ENCODE results near the gene TUBA4B.

Gene TUBA4B

DNA sequence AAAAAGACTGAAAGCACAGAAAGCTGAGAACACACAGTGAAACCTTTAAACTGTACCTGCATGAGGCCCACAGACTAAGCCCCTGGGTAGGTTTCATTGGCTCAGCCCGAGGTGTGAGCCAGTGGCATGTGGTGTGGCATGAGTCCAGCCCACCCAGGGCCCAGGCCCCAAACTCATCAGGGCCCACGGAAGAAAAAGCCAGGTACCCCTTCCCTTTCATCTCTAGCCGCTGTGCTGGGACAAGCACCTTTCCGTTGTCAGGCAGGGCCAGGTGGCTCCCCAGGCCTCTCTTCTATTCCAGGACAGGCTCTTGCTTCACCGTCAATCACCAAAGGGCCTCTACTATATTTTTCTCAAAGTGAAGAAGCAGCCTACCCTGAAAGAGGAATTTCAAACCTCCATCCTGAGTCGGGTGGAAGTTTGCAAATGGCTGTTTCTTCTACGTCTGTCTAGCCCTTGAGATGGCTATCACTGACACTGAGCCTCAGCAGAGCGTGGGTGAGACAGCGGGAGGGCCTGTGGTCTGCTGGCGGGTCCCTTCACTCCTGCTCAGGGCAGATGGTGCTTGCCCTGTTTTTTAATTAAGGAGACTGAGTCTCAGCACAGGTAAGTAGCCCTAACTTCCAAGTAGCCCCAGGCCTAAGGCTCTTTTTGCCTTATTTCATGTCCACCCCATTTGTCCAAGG, 34.7 kb downstream of the TUBA4B start:
- POLR2A ChIA-PET = no interaction called here
- Histone ChIP-seq H3K36me3 (ENCODE audit: control insufficient read depth in 4 of 4, insufficient read depth in 4 of 4, low read length in 3 of 4) (peaks cover 0 to 30% (median 11%) of the 10 kb centered on the region in 4 experiments), H3K27me3 (replicated peaks in 2 of 5; ENCODE audit: control insufficient read depth in 4 of 5, insufficient read depth in 5 of 5, low read length in 4 of 5) (no peaks in the 10 kb centered on the region), H3K4me3 (ENCODE audit: control insufficient read depth in 1 of 7, extremely low read depth in 1 of 7, insufficient read depth in 4 of 7, low read depth in 2 of 7, low read length in 6 of 7) (no peak overlapping the region), H3K4me1 (ENCODE audit: control extremely low read depth in 1 of 4, control insufficient read depth in 4 of 4, insufficient read depth in 4 of 4, low read length in 3 of 4) (no peaks in the 10 kb centered on the region), H3K27ac (ENCODE audit: insufficient read depth in 1 of 2, low read depth in 1 of 2, low read length in 2 of 2, poor library complexity in 1 of 2, severe bottlenecking in 2 of 2) (peak overlapping the region in 1 of 2 experiments; percentile 14), H3K9me3 (ENCODE audit: control extremely low read depth in 1 of 5, control insufficient read depth in 4 of 5, insufficient read depth in 2 of 5, low read depth in 1 of 5, low read length in 4 of 5) (no peaks in the 10 kb centered on the region)
- WGBS (ENCODE audit: insufficient coverage) = 80% methylated on average over 9 of the region's 10 CpGs
- DNase-seq = peak in 1 of 3 donors; percentile 26
- CTCF ChIA-PET = interaction anchor here (0.6 to 18.3 kb wide), 5 partner anchors 8 to 128 kb away, joined by 3 to 381 read pairs (median 6); partner anchors contain the start of gene DNAJB2

DNA sequence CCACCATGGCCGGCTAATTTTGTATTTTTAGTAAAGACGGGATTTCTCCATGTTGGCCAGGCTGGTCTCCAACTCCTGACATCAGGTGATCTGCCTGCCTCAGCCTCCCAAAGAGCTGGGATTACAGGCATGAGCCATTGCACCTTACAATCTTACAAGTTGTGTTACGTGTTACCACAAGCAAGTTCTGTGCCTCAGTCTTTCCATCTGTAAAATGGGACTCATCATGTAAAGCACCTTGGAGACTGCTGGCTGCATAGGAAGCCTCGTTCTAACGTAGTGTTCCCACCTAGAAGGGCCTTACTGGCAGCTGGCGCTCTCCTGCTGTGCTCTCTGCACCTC, 36.1 kb downstream of the TUBA4B start:
- POLR2A ChIA-PET = no interaction called here
- 92% methylated on average over 6 of the region's 6 CpGs for WGBS (ENCODE audit: insufficient coverage)
- Histone ChIP-seq H3K9me3 (ENCODE audit: control extremely low read depth in 1 of 5, control insufficient read depth in 4 of 5, insufficient read depth in 2 of 5, low read depth in 1 of 5, low read length in 4 of 5) (no peaks in the 10 kb centered on the region), H3K4me1 (ENCODE audit: control extremely low read depth in 1 of 4, control insufficient read depth in 4 of 4, insufficient read depth in 4 of 4, low read length in 3 of 4) (peaks cover 0 to 4% (median 3%) of the 10 kb centered on the region in 4 experiments), H3K36me3 (ENCODE audit: control insufficient read depth in 4 of 4, insufficient read depth in 4 of 4, low read length in 3 of 4) (peaks cover 0 to 16% (median 7%) of the 10 kb centered on the region in 4 experiments), H3K27ac (ENCODE audit: insufficient read depth in 1 of 2, low read depth in 1 of 2, low read length in 2 of 2, poor library complexity in 1 of 2, severe bottlenecking in 2 of 2) (no peak overlapping the region), H3K4me3 (ENCODE audit: control insufficient read depth in 1 of 7, extremely low read depth in 1 of 7, insufficient read depth in 4 of 7, low read depth in 2 of 7, low read length in 6 of 7) (no peak overlapping the region), H3K27me3 (replicated peaks in 2 of 5; ENCODE audit: control insufficient read depth in 4 of 5, insufficient read depth in 5 of 5, low read length in 4 of 5) (no peaks in the 10 kb centered on the region)
- CTCF ChIA-PET = interaction anchor here (2.4 to 14.8 kb wide), 2 partner anchors 11 to 130 kb away, joined by 6 to 381 read pairs; partner anchors contain the start of gene DNAJB2
- DNase-seq = no peak

DNA sequence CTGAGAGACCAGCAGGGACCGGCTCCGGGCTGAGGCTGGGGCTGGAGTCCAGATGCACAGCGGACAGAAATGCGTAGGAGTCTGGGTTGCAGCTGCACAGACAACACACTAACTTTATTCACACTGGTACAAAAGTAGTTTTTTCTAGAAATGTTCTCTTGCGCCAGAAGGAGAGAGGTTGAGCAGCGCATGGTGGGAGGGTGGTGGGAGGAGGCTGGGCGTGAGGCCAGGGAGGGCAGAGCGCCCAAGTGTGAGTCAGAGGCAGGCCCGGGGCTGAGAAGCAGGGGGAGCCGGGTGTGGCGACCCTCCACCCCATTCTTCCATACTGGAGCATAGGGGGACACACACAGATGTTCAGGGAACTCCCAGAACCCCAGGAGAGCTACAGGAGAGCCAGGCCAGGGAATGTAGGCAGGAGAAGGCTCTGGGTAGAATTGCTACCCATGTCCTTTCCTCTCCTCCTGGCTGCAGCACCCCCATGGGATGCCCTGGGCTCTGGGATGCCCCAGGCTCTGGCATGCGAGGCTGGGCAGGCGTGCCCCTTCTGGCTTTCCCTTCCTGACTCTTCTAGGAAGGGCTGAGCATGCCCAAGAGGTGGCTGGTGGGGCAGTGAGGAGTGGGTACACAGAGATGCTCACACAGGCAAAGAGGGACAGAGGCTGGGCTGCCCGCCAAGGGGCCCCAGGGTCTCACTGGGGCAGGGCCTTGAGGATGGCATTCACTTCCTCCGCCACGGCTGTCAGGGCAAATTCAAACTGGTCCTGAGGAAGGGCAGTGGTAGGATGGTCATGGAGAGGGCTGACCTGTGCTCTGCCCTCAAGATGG, 36.7 kb downstream of the TUBA4B start:
- Histone ChIP-seq H3K27ac (ENCODE audit: insufficient read depth in 1 of 2, low read depth in 1 of 2, low read length in 2 of 2, poor library complexity in 1 of 2, severe bottlenecking in 2 of 2) (no peak overlapping the region), H3K27me3 (replicated peaks in 2 of 5; ENCODE audit: control insufficient read depth in 4 of 5, insufficient read depth in 5 of 5, low read length in 4 of 5) (no peaks in the 10 kb centered on the region), H3K9me3 (ENCODE audit: control extremely low read depth in 1 of 5, control insufficient read depth in 4 of 5, insufficient read depth in 2 of 5, low read depth in 1 of 5, low read length in 4 of 5) (no peaks in the 10 kb centered on the region), H3K36me3 (ENCODE audit: control insufficient read depth in 4 of 4, insufficient read depth in 4 of 4, low read length in 3 of 4) (peaks cover 0 to 10% (median 2%) of the 10 kb centered on the region in 4 experiments), H3K4me1 (ENCODE audit: control extremely low read depth in 1 of 4, control insufficient read depth in 4 of 4, insufficient read depth in 4 of 4, low read length in 3 of 4) (peaks cover 0 to 9% (median 7%) of the 10 kb centered on the region in 4 experiments), H3K4me3 (ENCODE audit: control insufficient read depth in 1 of 7, extremely low read depth in 1 of 7, insufficient read depth in 4 of 7, low read depth in 2 of 7, low read length in 6 of 7) (no peak overlapping the region)
- peak in 2 of 3 donors; percentile 65 to 66 for DNase-seq
- WGBS (ENCODE audit: insufficient coverage) = 76% methylated on average over 8 of the region's 16 CpGs
- POLR2A ChIA-PET = no interaction called here
- CTCF ChIA-PET = interaction anchor here (2.4 to 14.8 kb wide), 2 partner anchors 11 to 131 kb away, joined by 6 to 381 read pairs; partner anchors contain the start of gene DNAJB2

DNA sequence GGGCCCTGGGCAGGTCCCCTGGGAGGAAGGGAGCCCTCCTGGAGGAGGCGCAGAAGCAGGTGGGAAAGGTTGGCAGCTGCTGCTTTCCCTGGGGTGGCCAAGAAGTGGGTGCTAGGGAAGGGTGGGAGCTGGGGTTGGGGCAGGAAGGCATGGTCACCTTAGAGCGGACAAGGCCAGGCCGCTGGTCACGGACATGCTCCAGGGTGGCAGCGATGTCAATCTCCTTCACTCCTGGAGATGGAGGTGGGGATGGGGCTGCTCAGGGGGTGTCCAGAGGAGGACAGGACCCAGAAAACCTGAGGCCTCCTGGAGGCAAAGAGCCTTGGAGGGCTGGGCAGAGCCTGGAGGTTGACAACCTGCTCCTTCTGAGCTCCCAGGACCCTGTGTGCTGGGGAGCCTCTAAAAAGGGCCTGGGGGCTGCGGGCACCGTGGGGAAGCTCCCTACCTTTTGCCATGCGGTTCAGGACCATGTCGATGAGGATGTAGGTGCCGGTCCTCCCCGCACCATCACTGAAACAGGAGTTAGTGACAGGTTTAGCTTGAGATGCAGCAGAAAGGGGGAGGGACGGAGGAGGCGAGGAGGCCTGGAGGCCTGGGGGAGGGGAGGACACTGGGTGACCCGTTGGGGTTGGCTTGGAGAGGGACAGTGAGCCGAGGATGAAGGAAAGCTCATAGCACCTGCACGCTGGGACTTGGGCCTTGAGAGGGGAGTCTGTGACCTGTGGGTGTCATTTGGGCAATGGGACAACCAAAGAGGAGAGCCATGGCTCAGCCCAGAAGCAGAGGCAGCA, 37.5 kb downstream of the TUBA4B start:
- CTCF ChIA-PET = interaction anchor here (1.0 to 14.8 kb wide), 4 partner anchors 12 to 131 kb away, joined by 3 to 381 read pairs (median 5); partner anchors contain the start of gene DNAJB2
- H3K36me3 ChIP-seq (ENCODE audit: control insufficient read depth in 4 of 4, insufficient read depth in 4 of 4, low read length in 3 of 4) = peaks cover 0 to 3% (median 0%) of the 10 kb centered on the region in 4 experiments
- no peak overlapping the region for H3K4me3 ChIP-seq (ENCODE audit: control insufficient read depth in 1 of 7, extremely low read depth in 1 of 7, insufficient read depth in 4 of 7, low read depth in 2 of 7, low read length in 6 of 7)
- POLR2A ChIA-PET = no interaction called here
- no peaks in the 10 kb centered on the region for H3K27me3 ChIP-seq (replicated peaks in 2 of 5; ENCODE audit: control insufficient read depth in 4 of 5, insufficient read depth in 5 of 5, low read length in 4 of 5)
- H3K27ac ChIP-seq (ENCODE audit: insufficient read depth in 1 of 2, low read depth in 1 of 2, low read length in 2 of 2, poor library complexity in 1 of 2, severe bottlenecking in 2 of 2) = no peak overlapping the region
- H3K9me3 ChIP-seq (ENCODE audit: control extremely low read depth in 1 of 5, control insufficient read depth in 4 of 5, insufficient read depth in 2 of 5, low read depth in 1 of 5, low read length in 4 of 5) = no peaks in the 10 kb centered on the region
- peaks cover 0 to 14% (median 13%) of the 10 kb centered on the region in 4 experiments for H3K4me1 ChIP-seq (ENCODE audit: control extremely low read depth in 1 of 4, control insufficient read depth in 4 of 4, insufficient read depth in 4 of 4, low read length in 3 of 4)
- no peak for DNase-seq
- WGBS (ENCODE audit: insufficient coverage) = 95% methylated on average over 12 of the region's 16 CpGs

DNA sequence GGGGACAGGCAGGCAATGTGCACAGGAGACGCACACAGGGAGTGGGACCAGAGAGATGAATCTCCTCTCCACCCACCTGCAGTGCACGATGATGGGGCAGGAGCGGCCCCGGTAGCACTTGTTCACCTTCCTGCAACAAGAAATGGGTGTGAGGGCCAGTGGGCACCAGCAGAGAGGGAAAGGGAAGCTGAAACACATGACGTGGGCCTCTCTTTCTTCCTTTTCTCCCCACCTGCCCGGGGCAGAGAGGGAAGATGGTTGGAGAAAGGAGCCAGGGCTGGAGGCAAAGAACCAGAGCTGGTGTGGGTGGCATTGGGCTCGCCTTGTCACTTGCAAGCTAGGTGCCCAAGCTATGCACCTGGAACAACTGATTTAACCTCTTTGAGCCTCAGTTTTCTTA, 38.4 kb downstream of the TUBA4B start:
- CTCF ChIA-PET = interaction anchor here (1.4 to 14.8 kb wide), 3 partner anchors 13 to 132 kb away, joined by 4 to 381 read pairs (median 6); partner anchors contain the start of gene DNAJB2
- POLR2A ChIA-PET = no interaction called here
- Histone ChIP-seq H3K27me3 (replicated peaks in 2 of 5; ENCODE audit: control insufficient read depth in 4 of 5, insufficient read depth in 5 of 5, low read length in 4 of 5) (no peaks in the 10 kb centered on the region), H3K4me1 (ENCODE audit: control extremely low read depth in 1 of 4, control insufficient read depth in 4 of 4, insufficient read depth in 4 of 4, low read length in 3 of 4) (peaks cover 0 to 14% (median 13%) of the 10 kb centered on the region in 4 experiments), H3K36me3 (ENCODE audit: control insufficient read depth in 4 of 4, insufficient read depth in 4 of 4, low read length in 3 of 4) (no peaks in the 10 kb centered on the region), H3K9me3 (ENCODE audit: control extremely low read depth in 1 of 5, control insufficient read depth in 4 of 5, insufficient read depth in 2 of 5, low read depth in 1 of 5, low read length in 4 of 5) (no peaks in the 10 kb centered on the region), H3K27ac (ENCODE audit: insufficient read depth in 1 of 2, low read depth in 1 of 2, low read length in 2 of 2, poor library complexity in 1 of 2, severe bottlenecking in 2 of 2) (no peak overlapping the region), H3K4me3 (ENCODE audit: control insufficient read depth in 1 of 7, extremely low read depth in 1 of 7, insufficient read depth in 4 of 7, low read depth in 2 of 7, low read length in 6 of 7) (no peak overlapping the region)
- WGBS (ENCODE audit: insufficient coverage) = 100% methylated on average over 2 of the region's 7 CpGs
- no peak for DNase-seq

DNA sequence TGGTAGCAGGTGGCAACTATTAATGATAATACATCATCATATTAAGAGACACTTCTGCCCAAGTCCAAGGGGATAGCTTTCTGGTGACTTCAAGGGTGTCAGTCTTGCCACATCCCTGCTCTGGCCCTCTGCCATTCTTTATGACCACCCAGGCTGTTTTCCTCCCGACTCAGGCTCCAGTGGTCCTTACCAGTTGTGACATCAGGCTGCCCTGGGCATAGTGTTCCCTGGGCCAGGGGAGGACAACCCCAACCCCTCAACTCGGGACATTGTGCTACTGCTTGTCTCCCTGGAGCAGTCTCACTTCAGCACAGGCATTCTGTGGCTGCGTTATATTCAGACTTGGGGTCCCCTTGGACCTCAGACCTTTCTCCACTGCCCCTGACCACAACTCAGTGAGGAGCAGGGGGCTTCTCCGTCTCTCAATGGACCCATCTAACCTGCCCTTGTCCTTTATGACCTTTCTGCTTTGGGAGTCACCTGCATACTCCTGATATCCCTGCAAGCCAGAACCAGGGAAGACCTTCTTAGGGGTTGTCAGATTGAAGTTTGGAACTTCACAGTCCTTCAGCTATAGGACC, 39.0 kb downstream of the TUBA4B start:
- ChIA-PET CTCF (interaction anchor here (0.7 to 14.8 kb wide), 7 partner anchors 13 to 135 kb away, joined by 3 to 381 read pairs (median 5); partner anchors contain the start of genes DNAJB2 and NHEJ1), POLR2A (no interaction called here)

More for the DNA sequence above, 39.0 kb downstream of the TUBA4B start:
- no peak for DNase-seq
- Histone ChIP-seq H3K36me3 (ENCODE audit: control insufficient read depth in 4 of 4, insufficient read depth in 4 of 4, low read length in 3 of 4) (no peaks in the 10 kb centered on the region), H3K4me3 (ENCODE audit: control insufficient read depth in 1 of 7, extremely low read depth in 1 of 7, insufficient read depth in 4 of 7, low read depth in 2 of 7, low read length in 6 of 7) (no peak overlapping the region), H3K27me3 (replicated peaks in 2 of 5; ENCODE audit: control insufficient read depth in 4 of 5, insufficient read depth in 5 of 5, low read length in 4 of 5) (no peaks in the 10 kb centered on the region), H3K4me1 (ENCODE audit: control extremely low read depth in 1 of 4, control insufficient read depth in 4 of 4, insufficient read depth in 4 of 4, low read length in 3 of 4) (peaks cover 0 to 14% (median 13%) of the 10 kb centered on the region in 4 experiments), H3K9me3 (ENCODE audit: control extremely low read depth in 1 of 5, control insufficient read depth in 4 of 5, insufficient read depth in 2 of 5, low read depth in 1 of 5, low read length in 4 of 5) (no peaks in the 10 kb centered on the region), H3K27ac (ENCODE audit: insufficient read depth in 1 of 2, low read depth in 1 of 2, low read length in 2 of 2, poor library complexity in 1 of 2, severe bottlenecking in 2 of 2) (no peak overlapping the region)
- WGBS (ENCODE audit: insufficient coverage) = 91% methylated on average over 3 of the region's 4 CpGs
